Measurements from ENCODE around the gene FAM89A. TPM values are rescaled to one million over a fixed set of nuclear protein-coding genes. Genes with fewer than 3 reads are reported as not detected.

The FAM89A gene
- total RNA-seq, 1 experiment from 2014 or later = 23.6 TPM

- Histone ChIP-seq H3K9me3 (ENCODE audit: control insufficient read depth in 1 of 2, insufficient read depth in 1 of 2, low read depth in 1 of 2, low read length in 2 of 2) (no peaks in the 10 kb centered on the region), H3K4me3 (replicated peaks in 1 of 2; ENCODE audit: low read depth in 1 of 2, low read length in 2 of 2) (no peak overlapping the region), H3K9me2 (ENCODE audit: insufficient read depth) (no peaks in the 10 kb centered on the region), H3K9ac (ENCODE audit: low read length) (no peak overlapping the region), H2AFZ (ENCODE audit: low read depth, low read length, poor library complexity, severe bottlenecking) (no peak overlapping the region), H3K4me2 (ENCODE audit: low read length) (no peak overlapping the region), H3K27me3 (ENCODE audit: insufficient read depth, low read length) (no peaks in the 10 kb centered on the region), H4K20me1 (ENCODE audit: insufficient read depth) (no peaks in the 10 kb centered on the region), H3K27ac (ENCODE audit: low read depth, low read length) (no peak overlapping the region), H3K36me3 (ENCODE audit: control insufficient read depth in 1 of 2, insufficient read depth in 2 of 2, low read length in 2 of 2) (no peaks in the 10 kb centered on the region), H3K4me1 (ENCODE audit: control insufficient read depth in 1 of 2, insufficient read depth in 2 of 2, low read length in 2 of 2) (no peaks in the 10 kb centered on the region), H3K79me2 (ENCODE audit: insufficient read depth, low read length) (no peaks in the 10 kb centered on the region)
- ChIA-PET CTCF (no interaction called here), RAD21 (ENCODE audit: low non-redundant PET in 1 of 2, low total read pairs in 2 of 2, uncharacterized antibody in 2 of 2, unreplicated experiment in 2 of 2) (no interaction called here), POLR2A (no interaction called here)
- no peak for DNase-seq (ENCODE audit: low read depth, low spot score)
- ATAC-seq = no peak
- BruUV-seq (replicated peaks) = no TSS peak
- TF ChIP-seq SP1 (IDR thresholded peaks at IDR 0.05; ENCODE audit: low read depth) (no peak), SRF (IDR thresholded peaks at IDR 0.05; ENCODE audit: low read depth) (no peak), POLR2AphosphoS5 (IDR thresholded peaks at IDR 0.05; ENCODE audit: low read depth, low read length) (no peak), REST (IDR thresholded peaks at IDR 0.05; ENCODE audit: low read depth) (no peak), RAD21 (IDR thresholded peaks at IDR 0.05; ENCODE audit: low read depth) (no peak), CEBPB (IDR thresholded peaks at IDR 0.05; ENCODE audit: low read depth) (no peak), TCF7L2 (IDR thresholded peaks at IDR 0.05; ENCODE audit: borderline replicate concordance, extremely low read depth, insufficient read depth, insufficient read length) (no peak), CBX3 (IDR thresholded peaks at IDR 0.05; ENCODE audit: low read depth) (no peak), ZNF274 (IDR thresholded peaks at IDR 0.05; ENCODE audit: low read depth, low read length) (no peak), ELF1 (IDR thresholded peaks at IDR 0.05; ENCODE audit: borderline replicate concordance, low read depth) (no peak), ZBTB33 (IDR thresholded peaks at IDR 0.05; ENCODE audit: extremely low read depth, insufficient replicate concordance, low read length) (no peak), EZH2 (IDR thresholded peaks at IDR 0.05) (no peak), EGR1 (IDR thresholded peaks at IDR 0.05; ENCODE audit: low read depth) (no peak), ATF3 (IDR thresholded peaks at IDR 0.05) (no peak), EZH2phosphoT487 (IDR thresholded peaks at IDR 0.05; ENCODE audit: borderline replicate concordance) (no peak), JUND (IDR thresholded peaks at IDR 0.05) (no peak), POLR2A (IDR thresholded peaks at IDR 0.05; ENCODE audit: borderline replicate concordance, extremely low read depth, insufficient read depth, insufficient read length) (no peak), SIN3A (IDR thresholded peaks at IDR 0.05; ENCODE audit: low read depth) (no peak), MAX (IDR thresholded peaks at IDR 0.05) (no peak)
- intact Hi-C loops (cut with micrococcal nuclease) = no loop called here
Observed at GRCh38 chr1:231069333-231069732, 29.3 kb upstream of the FAM89A start.

All from HCT116 (cell line).